HG02763 (cell line): ENCODE measurements around the gene SFTPA1.
"Not testable (repeated sequence)": the region's sequence is repeated elsewhere in the genome, so short reads cannot be mapped to it uniquely, and the experiment has no call there.

ENCODE experiments used
- ATAC-seq: cut with Tn5 transposase; IDR thresholded peaks from one replicate; pipeline ENCODE4 v1.9.1; 2021; ENCODE audit warnings: mild to moderate bottlenecking, moderate library complexity; ENCODE audit not compliant: unreplicated experiment

SFTPA1 gene

DNA sequence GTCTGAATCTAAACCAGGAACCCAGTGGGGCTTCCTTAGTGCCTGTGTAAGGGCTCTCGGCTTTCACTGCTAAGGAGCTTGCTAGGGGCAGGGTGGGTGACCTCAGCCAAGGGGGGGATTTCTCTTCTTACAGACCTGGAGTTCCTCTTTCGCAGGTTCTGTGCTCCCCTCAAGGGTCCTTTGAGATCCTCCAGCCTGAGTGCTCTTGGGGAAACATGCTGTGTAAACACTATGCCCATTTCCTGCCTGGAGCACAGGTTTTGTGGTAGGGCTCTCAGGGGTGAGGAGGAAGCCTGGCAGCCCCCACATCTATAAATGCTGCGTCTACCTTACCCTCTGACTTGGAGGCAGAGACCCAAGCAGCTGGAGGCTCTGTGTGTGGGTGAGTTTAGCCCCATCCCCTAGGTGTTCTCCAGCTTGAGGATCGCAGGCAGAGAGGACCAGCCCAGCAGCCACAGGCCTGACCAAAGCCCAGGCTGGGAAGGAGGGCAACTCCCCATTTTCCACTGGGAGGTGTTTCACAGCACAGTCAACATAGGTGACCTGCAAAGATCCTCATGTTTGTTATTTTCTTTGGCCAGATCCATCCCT is at the start of gene SFTPA1:
Gene SFTPA1 (plus strand): TSS at position 339 of the 591 bp plus-strand sequence. CDS start 887 bp downstream, outside the sequence.
- ATAC-seq, result no peak

DNA sequence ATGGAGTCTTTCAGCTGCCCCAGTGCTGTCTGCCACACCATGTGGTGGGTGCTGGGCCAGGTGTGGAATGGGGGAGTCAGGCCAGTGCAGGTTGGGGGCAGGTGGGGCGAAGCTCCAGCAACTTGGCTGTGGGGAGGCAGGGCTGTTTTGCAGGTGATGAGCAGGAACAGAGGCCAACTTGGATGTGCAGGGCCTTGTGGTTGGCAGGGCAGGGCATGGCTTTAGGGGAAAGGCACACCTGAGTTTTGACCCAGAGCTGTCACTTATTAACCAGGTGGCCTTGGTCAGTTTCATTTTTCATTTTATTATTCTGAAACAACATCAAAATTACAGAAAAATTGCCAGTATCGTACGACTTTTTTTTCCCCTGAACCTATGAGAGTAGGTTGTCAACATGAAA is 49.5 kb upstream of the SFTPA1 start:
- ATAC-seq, result no peak

DNA sequence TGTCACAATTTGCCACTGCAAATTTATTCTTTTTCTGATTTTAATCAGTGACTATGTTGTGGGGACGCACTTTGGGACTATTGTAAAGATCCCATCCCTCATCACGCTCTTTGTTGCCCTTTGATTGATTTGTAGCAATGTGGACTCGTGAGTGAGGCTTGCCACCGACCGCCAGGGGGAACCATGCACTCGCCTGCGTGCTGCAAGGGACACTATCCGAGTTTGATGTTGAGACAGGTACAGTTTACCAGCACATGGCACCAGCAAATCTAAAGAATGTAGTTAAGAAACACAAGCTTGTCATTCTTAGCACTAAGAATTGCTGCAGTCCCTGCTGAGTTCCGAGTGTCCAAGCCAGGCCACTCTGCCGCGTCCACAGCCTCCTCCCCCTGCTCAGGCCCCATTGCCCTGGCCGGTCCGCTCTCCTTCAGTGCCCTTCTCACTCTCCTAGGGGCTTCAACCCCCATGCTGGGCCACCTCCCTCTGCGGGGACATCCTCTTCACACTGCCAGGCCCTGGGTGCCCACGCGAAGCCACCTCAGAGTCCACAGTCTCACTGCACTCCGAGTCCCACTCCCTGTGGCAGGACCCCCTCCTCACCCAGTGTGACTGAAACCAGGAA is 48.5 kb upstream of the SFTPA1 start:
- ATAC-seq, result peak; percentile 57

DNA sequence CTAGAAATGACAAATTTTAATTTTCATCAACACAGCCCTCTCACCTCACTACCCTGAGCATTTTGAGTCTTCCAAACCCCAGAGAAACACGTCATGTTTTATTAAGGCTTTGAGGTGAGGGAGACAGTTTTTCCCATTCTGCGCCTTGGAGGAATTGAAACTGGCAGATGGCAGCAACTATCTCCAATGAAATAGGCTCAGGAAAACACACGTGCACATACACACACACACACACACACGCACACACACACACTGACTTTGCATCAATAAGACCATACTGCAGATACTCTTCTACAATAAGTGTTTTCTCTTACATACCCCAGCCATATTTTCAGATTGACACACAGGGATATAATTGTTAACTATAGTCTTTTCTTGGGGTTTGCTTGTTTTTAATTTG is 47.3 kb upstream of the SFTPA1 start:
- ATAC-seq, result no peak

DNA sequence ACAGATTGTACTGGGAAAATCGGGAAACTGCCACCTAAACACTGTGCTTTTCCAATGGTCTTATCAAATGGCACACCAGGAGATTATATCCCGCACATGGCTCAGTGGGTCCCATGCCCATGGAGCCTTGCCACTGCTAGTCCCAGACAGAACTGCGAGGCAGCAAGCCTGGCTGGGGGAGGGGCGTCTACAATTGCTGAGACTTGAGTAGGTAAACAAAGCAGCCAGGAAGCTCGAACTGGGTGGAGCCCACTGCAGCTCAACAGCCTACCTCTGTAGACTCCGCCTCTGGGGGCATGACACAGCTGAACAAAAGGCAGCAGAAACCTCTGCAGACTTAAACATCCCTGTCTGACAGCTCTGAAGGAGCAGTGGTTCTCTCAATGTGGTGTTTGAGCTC is 40.1 kb upstream of the SFTPA1 start:
- not testable (repeated sequence) for ATAC-seq

DNA sequence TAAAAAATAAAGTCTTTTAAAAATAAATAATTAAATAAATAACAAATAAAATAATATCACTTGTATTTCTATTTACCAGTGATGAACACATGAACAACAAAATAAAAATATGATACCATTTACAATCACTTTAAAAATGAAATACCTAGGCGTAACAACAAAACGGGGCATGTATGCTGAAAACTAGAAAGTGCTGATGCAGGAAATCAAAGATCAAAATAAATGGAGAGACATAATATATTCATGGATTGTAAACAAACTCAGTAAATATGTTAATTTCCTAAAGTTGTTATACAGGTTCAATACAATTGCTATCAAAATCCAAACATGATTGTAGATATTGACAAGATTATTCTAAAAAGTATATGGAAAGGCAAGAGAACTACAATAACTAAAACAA is 31.4 kb upstream of the SFTPA1 start:
- no peak for ATAC-seq

DNA sequence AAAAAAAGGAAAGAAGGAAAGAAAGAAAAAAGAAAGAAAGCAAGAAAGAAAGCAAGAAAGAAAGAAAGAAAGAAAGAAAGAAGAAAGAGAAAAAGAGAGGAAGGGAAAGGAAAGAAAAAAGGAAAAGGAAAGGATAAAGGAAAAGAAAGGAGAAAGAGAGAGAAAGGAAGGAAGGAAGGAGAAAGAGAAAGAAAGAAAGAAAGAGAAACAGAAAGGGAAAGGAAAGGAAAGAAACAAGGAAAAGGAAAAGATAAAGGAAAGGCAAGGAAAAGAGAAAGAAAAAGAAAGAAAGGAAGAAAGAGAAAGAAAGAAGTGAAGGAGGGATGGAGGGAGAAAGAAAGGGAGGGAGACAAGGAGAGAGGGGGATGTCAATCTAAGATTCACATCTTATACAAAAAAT is 29.7 kb upstream of the SFTPA1 start:
- ATAC-seq, result no peak

DNA sequence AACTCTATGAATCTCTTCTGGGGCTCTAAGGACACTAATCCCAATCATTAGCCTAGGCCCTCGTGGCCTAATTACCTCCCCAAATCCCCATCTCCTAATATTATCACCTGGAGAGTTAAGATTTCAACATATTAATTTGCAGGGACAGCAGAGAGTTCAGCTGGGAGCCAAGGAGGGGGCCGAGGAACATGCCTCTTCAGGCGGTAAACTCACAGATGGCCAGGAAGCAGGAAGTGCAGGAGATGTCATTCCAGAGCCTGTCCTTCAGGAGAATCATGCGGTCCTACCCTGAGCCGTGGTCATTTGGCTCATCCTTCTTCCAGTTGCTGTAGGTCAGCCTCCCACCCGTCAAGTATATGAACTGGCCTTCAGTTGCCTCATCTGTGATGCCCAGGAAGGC is 28.6 kb upstream of the SFTPA1 start:
- ATAC-seq, result no peak

DNA sequence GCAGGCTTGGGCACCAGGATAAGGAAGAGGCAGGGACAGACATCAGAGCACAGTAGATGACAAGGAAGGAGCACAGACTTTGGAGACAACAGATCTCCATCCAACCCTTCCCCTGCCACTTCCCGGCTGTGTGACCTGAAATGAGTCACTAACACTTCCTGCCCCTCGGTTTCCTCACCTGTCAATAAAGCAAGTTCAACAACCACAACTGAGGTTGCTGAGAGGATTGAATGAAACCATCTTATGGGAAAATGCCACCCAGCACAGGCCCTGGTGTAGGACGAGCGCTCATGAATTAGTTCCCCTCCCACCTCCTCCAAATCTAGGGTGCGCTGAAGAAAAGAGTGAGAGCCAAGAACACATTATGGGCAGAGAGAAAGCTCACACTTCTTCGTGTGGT is 27.8 kb upstream of the SFTPA1 start:
- ATAC-seq, result not testable (repeated sequence)

DNA sequence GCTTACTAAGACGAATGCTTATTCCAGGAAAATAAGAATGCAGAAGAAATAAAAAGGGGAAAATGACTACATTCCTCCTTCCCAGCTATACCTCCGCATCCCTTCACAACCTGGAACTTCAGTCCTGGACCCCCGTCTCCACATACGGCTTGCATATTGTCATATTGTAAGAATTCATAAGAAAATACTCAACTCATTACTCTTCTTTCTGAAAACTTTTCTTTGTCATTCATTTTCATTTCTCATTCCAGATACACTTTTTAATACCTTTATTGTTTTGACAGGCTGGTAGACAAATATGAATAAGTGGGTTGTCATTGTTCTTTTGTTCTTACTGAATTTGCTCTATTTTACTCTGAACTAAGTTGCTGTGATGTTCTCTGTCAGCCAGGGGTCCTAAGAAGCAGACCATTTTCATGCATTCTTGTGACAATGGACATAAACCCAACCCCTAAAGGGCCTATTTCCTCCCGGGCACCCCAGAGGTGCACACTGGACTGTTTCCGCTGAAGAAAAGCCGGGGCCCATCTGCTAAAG is 27.2 kb upstream of the SFTPA1 start:
- no peak for ATAC-seq

DNA sequence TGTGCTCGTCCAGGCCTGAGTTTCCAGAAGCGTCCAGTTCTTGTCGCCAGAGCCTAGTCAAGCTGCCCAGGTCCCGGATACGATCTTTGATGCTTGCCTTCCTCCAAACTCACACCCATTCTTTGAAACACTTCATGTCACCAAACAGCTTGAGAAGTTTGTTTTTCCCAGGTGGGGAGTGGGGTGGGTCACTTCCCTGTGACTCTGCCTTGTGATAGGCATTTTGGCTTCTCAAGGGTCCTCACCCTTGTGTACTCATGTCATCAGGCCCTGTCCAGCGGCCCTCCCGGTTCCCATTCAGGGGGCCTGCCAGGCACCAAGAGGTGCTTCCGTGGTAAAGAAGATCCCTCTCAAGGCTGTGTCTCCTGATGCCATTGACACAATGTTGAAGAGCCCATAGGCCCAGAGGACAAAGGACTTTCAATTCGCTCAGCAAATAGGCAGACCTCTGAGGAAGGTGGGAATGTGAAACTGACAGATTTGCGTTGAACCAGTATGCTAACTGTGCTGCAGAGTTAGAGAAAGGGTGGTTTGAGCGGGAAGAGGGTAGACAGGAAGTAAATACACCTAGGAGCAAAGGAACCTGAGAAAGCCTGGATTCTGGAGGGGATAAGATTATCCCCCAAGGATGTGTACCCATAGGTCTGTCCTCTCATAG is 24.7 kb upstream of the SFTPA1 start:
- no peak for ATAC-seq

DNA sequence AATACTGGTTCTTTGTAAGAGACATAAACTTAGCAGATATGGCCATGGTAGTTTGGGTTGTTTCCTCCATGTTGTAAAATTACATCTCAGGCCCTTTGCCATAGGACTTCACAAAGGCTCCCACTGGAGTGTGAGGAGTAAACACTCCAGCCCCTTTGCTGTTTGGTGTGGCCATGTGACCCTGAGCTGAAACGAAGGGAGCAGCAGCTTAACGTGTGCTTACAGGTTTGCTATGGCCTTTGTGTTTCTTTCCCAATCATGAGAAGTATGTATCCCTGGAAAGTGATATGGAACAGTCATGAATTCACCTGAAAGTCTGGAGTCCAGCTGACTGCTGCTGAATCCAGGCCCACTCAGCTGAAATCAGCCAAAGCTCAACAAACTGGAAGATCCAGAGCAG is 23.8 kb upstream of the SFTPA1 start:
- ATAC-seq, result no peak

DNA sequence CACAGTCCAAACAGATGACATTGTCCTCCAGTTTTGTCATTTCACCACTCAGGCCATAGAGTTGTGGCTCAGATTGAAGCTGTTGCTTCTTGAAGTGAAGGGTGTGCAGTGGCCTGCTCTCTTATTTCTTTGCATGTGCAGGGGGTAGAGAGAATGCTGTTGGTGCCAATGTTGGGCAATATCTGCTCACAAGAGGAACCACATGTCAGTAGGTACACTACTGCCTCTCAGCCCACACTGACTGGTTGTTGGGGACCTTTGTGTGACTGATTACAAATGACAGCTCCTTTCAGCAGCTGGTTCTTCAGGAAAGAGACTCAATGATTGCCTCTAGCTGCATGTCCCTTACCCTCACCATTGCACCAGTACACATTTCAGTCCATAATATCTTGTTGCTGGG is 21.9 kb upstream of the SFTPA1 start:
- no peak for ATAC-seq

DNA sequence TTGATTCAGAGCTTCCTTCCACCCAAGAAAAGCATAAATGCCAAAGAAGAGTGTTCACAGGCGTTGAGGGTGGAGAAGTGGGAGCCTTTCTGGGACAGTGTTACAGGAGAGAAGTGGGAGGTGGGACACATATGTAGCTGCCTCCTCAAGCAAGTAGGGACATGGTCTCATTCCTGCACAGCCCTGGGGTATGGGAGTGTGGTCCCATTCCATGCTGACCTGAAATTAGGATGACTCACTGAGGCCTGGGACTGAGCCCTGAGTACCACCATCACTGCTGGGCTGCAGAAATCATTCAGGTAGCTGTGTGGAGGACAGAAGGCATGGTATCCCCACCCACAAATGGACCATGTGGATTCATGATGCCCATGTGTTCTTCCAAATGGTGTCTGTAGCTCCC is 17.4 kb upstream of the SFTPA1 start:
- ATAC-seq, result no peak

DNA sequence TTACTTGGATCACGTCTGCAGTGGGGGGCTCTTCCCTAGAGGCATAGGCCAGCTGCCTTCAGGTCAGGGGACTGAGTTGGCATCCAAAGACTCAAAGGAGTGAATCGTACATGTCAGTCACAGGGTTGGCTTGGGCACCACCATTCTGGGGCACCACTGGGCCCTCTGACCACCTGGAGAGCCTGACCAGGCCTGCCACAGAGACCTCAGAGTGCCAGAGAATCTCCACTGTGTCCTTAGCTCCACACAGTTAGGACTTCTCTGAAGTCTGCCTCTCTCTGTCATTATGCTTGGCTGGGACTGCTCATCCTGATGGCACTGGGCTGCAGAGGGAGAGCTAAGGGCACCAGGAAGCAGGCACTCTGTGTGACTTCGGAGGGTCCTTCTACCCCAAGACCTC is 16.2 kb upstream of the SFTPA1 start:
- ATAC-seq, result not testable (repeated sequence)

DNA sequence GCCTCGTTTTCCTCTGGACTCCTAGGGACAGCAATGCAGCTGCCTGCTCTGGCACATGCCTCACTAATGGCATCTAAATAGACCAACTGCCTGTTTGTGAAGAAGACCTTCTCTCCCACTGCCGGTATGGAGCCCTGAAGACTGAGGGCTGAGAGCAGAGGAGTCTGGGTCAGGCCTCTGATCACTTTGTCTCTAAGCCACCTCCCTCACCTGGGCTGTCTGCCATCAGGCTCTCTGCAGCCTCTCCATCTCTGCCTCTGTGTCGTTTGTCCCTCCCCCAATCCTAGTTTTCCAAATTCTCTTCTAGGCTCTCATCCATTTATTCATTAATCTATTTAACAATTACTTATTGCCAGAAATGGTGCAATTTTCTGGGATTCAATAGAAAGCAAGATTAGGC is 15.2 kb upstream of the SFTPA1 start:
- ATAC-seq, result no peak

DNA sequence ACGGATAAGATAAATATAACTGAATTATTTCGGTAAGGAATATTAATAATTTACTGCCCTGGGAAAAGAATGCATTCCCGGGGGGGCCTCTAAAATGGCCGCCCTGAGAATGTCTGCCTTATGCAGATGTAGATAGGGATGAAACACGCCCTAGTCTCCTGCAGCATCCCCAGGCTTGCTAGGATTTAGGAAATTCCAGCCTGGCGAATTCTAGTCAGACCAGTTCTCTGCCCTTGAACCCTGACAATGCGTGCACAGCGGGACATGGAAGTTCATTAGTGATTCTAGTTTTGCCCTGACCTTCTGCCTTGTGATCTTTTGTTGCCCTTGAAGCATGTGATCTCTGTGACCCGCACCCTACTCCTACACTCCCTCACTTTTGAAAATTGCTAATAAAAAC is 11.1 kb upstream of the SFTPA1 start:
- not testable (repeated sequence) for ATAC-seq

DNA sequence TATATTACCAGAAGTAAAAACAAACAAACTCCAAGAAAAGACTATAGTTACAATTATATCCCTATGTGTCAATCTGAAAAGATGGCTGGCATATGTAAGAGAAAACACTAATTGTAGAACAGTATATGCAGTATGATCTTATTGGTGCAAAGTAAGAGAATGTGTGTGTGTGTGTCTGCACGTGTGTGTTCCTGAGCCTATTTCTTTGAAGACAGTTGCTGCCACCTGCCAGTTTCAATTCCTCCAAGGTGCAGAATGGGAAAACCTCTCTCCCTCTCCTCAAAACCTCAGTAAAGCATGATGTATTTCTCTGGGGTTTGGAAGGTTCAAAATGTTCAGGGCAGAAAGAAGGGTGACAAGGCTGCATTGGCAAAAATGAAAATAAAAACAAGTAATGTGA is 8.8 kb upstream of the SFTPA1 start:
- ATAC-seq, result no peak

DNA sequence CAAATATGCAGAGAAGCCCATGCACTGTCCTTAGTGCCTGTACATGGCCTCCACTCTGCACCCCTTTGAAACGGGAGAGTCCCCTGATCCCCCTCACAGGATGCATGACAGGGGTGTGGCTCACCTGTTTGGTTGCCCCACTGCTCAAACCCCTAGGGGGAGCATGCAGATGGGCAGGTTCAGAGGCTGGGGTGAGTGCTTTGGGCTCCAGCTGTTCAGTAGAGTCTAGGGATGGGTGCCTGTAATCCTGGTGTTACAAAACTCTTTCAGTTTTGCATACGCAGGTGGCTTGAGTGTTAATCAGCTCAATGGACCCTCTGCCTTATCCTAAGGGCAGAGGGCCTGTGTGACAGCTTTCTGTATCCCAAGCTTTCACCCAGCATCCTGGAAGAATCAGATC is 7.8 kb upstream of the SFTPA1 start:
- ATAC-seq, result no peak

DNA sequence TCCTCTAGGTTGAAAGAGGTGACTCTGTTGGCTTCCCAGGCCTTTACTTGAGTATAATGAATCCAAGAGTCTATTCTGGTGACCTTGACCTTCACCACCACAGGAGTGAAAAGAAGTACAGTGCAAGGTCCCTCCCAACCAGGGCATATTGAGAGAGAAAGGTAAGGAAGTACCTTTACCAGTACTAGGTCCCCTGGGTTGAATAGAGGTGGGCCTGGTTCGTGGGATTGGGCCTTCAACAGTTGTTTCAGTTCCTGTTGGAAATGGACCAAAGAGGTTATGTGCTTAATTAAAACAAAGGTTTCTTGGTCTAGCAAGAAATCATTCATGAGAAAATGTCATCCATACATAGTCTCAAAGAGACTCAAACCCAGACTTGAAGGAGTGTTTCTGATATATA is 6.4 kb upstream of the SFTPA1 start:
- ATAC-seq, result no peak

DNA sequence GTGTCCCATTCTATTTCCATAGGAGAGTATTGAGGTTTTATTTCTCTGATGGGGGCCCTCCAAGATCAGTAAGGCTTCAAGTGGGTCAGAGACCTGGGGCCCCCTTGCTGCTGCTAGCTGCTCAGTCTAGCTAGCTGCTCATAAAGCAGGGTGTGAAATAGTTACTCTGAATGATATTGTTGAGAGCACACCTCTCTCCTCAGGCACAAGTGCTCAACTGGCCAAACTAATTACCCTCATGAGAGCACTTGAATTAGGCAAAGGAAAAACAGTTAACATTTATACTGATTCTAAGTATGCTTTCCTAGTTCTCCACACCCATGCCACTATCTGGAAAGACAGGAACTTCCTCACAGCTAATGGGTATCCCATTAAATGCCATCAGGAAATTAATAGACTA is 5.4 kb upstream of the SFTPA1 start:
- ATAC-seq, result no peak
